Mammary epithelial cell (primary cell): ENCODE data around the gene GPX6.

Source experiments
- EZH2 ChIP-seq: IDR thresholded peaks from 2 replicates; pipeline ENCODE4 v1.6.1; 2012; ENCODE audit warnings: low read length, inconsistent platforms, borderline replicate concordance
- TF ChIP-seq, protein P1 (sequence below), 2 donors: IDR thresholded peaks in 1 of 2; conservative IDR thresholded peaks in 1 of 2; 2 replicates each; pipeline ENCODE4 v1.5.1; 2011 to 2012; ENCODE audit warnings: inconsistent platforms in 2 of 2, low read length in 2 of 2, mild to moderate bottlenecking in 2 of 2, control low read depth in 1 of 2, low read depth in 1 of 2; ENCODE audit not compliant: insufficient read depth in 1 of 2; ENCODE audit errors: extremely low read depth in 1 of 2

DNA sequence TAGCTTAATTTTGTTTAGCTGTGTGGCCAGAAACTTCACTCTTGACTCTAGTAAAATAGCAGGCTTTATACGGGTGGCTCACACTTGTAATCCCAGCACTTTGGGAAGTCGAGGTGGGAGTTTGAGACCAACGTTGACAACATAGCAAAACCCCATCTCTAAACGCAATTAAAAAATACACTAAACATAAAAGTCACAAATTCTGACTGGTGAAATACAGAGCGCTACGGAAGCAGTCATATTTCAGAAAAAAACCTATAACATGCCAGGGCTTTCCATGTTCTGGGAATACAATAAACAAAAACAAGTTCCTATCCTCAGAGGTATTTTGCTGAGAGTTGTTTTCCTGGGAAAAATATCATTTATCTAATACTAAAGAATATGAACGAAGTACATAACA, 47.5 kb downstream of the GPX6 start:
- TF ChIP-seq, protein P1, sequence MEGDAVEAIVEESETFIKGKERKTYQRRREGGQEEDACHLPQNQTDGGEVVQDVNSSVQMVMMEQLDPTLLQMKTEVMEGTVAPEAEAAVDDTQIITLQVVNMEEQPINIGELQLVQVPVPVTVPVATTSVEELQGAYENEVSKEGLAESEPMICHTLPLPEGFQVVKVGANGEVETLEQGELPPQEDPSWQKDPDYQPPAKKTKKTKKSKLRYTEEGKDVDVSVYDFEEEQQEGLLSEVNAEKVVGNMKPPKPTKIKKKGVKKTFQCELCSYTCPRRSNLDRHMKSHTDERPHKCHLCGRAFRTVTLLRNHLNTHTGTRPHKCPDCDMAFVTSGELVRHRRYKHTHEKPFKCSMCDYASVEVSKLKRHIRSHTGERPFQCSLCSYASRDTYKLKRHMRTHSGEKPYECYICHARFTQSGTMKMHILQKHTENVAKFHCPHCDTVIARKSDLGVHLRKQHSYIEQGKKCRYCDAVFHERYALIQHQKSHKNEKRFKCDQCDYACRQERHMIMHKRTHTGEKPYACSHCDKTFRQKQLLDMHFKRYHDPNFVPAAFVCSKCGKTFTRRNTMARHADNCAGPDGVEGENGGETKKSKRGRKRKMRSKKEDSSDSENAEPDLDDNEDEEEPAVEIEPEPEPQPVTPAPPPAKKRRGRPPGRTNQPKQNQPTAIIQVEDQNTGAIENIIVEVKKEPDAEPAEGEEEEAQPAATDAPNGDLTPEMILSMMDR (conservative IDR thresholded peaks at IDR 0.05 in 1 of 2, IDR thresholded peaks at IDR 0.05 in 1 of 2; ENCODE audit: extremely low read depth in 1 of 2, insufficient read depth in 1 of 2, low read depth in 1 of 2, low read length in 2 of 2): no peak
- TF ChIP-seq EZH2: no peak
